HepG2 (cell line): ENCODE measurements around the gene ZBTB22. TPM values are rescaled to one million over a fixed set of nuclear protein-coding genes. Genes with fewer than 3 reads are reported as not detected.

Source experiments
- ATAC-seq: fragments of 200-7000 bp; cut with Tn5 transposase; 3 replicates; pipeline ENCODE4 v1.9.1; 2020; ENCODE audit warnings: mild to moderate bottlenecking, moderate library complexity
- BruUV-seq: library from RNA; stranded (reverse); fragments of 400-500 nt; replicated peaks from 2 replicates; lab custom pipeline; 2021; lab: Mats Ljungman, UMichigan
- CTCF ChIA-PET: fragments of 300-600 bp; formaldehyde crosslinking; extraction: SDS; loops from one replicate; lab custom pipeline; 2021; ENCODE audit warnings: low total read pairs, inconsistent platforms, low intra/inter-chr PET ratio; lab: Yijun Ruan, JAX
- POLR2A ChIA-PET: fragments of 350-600 bp; sonication (Branson Sonifier 250); formaldehyde crosslinking; loops from one replicate; lab custom pipeline; 2020; ENCODE audit warnings: antibody characterized with exemption, inconsistent platforms; lab: Yijun Ruan, JAX
- DNase-seq: peaks from one replicate; pipeline ENCODE4 v3.0.0-alpha.2; 2015; ENCODE audit warnings: low spot score
- FAIRE-seq: peaks from 3 replicates; lab custom pipeline; 2011; peaks lifted over from hg19 to GRCh38; lab: Jason Lieb, UNC
- H2AFZ ChIP-seq: one replicate; pipeline ENCODE4 v1.6.1; 2011; ENCODE audit warnings: low read length, inconsistent platforms
- H3K27ac ChIP-seq: fragments of 300-600 bp; 3 replicates; pipeline ENCODE4 v1.8.0; 2011; ENCODE audit warnings: mixed run types, mild to moderate bottlenecking, mixed read lengths, low read length, inconsistent platforms; ENCODE audit not compliant: insufficient read depth; ENCODE audit errors: extremely low read length
- H3K27me3 ChIP-seq, 2 experiments: fragments of 200-600 bp in 1 of 2; 2 replicates in 1 of 2; 3 replicates in 1 of 2; pipeline versions ENCODE4 v1.6.0 to v1.8.0; 2011; ENCODE audit warnings: low read length in 2 of 2, mild to moderate bottlenecking in 2 of 2, moderate library complexity in 2 of 2, inconsistent platforms in 1 of 2; ENCODE audit not compliant: insufficient read depth in 2 of 2, control insufficient read depth in 1 of 2
- H3K36me3 ChIP-seq, 2 experiments: fragments of 200-600 bp in 1 of 2; replicated peaks in 1 of 2; 2 replicates in 1 of 2; 3 replicates in 1 of 2; pipeline versions ENCODE4 v1.5.1 to v1.8.0; 2011; ENCODE audit warnings: low read length in 2 of 2, inconsistent platforms in 1 of 2; ENCODE audit not compliant: insufficient read depth in 2 of 2, control insufficient read depth in 1 of 2
- H3K4me1 ChIP-seq: 2 replicates; pipeline ENCODE4 v1.5.1; 2012; ENCODE audit warnings: low read length, inconsistent platforms; ENCODE audit not compliant: insufficient read depth
- H3K4me2 ChIP-seq: 2 replicates; pipeline ENCODE4 v1.6.0; 2011; ENCODE audit warnings: low read depth, low read length, inconsistent platforms
- H3K4me3 ChIP-seq, 3 experiments: fragments of 200-600 bp in 1 of 3; sonication (generic), shearing (Covaris generic) in 1 of 3; replicated peaks in 1 of 3; 2 replicates each; pipeline ENCODE4 v1.5.1; 2011 to 2016; ENCODE audit warnings: low read length in 3 of 3, inconsistent platforms in 2 of 3, low read depth in 2 of 3, mild to moderate bottlenecking in 2 of 3, control low read depth in 1 of 3, mixed read lengths in 1 of 3; ENCODE audit not compliant: insufficient read depth in 1 of 3
- H3K79me2 ChIP-seq: one replicate; pipeline ENCODE4 v1.6.1; 2011; ENCODE audit warnings: low read length, inconsistent platforms; ENCODE audit not compliant: insufficient read depth
- H3K9ac ChIP-seq: 2 replicates; pipeline ENCODE4 v1.6.0; 2011; ENCODE audit warnings: mild to moderate bottlenecking, low read depth, low read length, inconsistent platforms; ENCODE audit not compliant: insufficient read depth
- H3K9me3 ChIP-seq: 2 replicates; pipeline ENCODE4 v1.5.1; 2012; ENCODE audit warnings: mild to moderate bottlenecking, low read length
- H4K20me1 ChIP-seq: 2 replicates; pipeline ENCODE4 v1.6.0; 2011; ENCODE audit warnings: inconsistent platforms, mild to moderate bottlenecking, low read length, moderate library complexity; ENCODE audit not compliant: insufficient read depth
- ATF7-NPFF ChIP-seq: sonication (generic); formaldehyde crosslinking; IDR thresholded peaks from 2 replicates; pipeline ENCODE4 v1.8.1; 2023; ENCODE audit warnings: mild to moderate bottlenecking, low read depth, missing genetic modification reagents, moderate library complexity
- CBX5 ChIP-seq: sonication (generic); formaldehyde crosslinking; IDR thresholded peaks from 2 replicates; pipeline ENCODE4 v1.4.0; 2020; ENCODE audit warnings: missing genetic modification reagents, borderline replicate concordance
- FOSL2 ChIP-seq: sonication (generic); formaldehyde crosslinking; IDR thresholded peaks from 2 replicates; pipeline ENCODE4 v1.4.0; 2020; ENCODE audit warnings: missing genetic modification reagents
- KDM5B ChIP-seq: sonication (generic); formaldehyde crosslinking; IDR thresholded peaks from 2 replicates; pipeline ENCODE4 v1.4.0; 2020; ENCODE audit warnings: missing genetic modification reagents, mild to moderate bottlenecking, borderline replicate concordance
- KLF13 ChIP-seq: sonication (generic); formaldehyde crosslinking; IDR thresholded peaks from 2 replicates; pipeline ENCODE4 v1.4.0; 2020; ENCODE audit warnings: mild to moderate bottlenecking, missing genetic modification reagents
- MATR3 ChIP-seq: sonication (generic); formaldehyde crosslinking; IDR thresholded peaks from 2 replicates; pipeline ENCODE4 v1.4.0; 2020; ENCODE audit warnings: missing genetic modification reagents
- MXI1 ChIP-seq: IDR thresholded peaks from 3 replicates; pipeline ENCODE4 v1.6.1; 2012; ENCODE audit warnings: low read depth, low read length, inconsistent platforms, borderline replicate concordance
- PITX1 ChIP-seq: sonication (generic); formaldehyde crosslinking; IDR thresholded peaks from 2 replicates; pipeline ENCODE4 v1.5.1; 2020; ENCODE audit warnings: mild to moderate bottlenecking, missing genetic modification reagents
- SIX1 ChIP-seq: sonication (generic); formaldehyde crosslinking; IDR thresholded peaks from 2 replicates; pipeline ENCODE4 v1.4.0; 2020; ENCODE audit warnings: missing genetic modification reagents, borderline replicate concordance
- TRIM22 ChIP-seq: fragments of 450-650 bp; IDR thresholded peaks from 2 replicates; pipeline ENCODE4 v1.6.1; 2017
- ZHX2 ChIP-seq, 2 experiments: sonication (generic) in 1 of 2; formaldehyde crosslinking in 1 of 2; IDR thresholded peaks; 2 replicates each; pipeline versions ENCODE4 v1.6.1 to v1.9.0; 2014 to 2022; ENCODE audit warnings: antibody characterized with exemption in 1 of 2, borderline replicate concordance in 1 of 2, inconsistent platforms in 1 of 2, low read depth in 1 of 2, missing genetic modification reagents in 1 of 2
- ZMAT5 ChIP-seq: sonication (generic); formaldehyde crosslinking; IDR thresholded peaks from 2 replicates; pipeline ENCODE4 v1.5.0; 2020; ENCODE audit warnings: mild to moderate bottlenecking, low read depth, missing genetic modification reagents, borderline replicate concordance
- ZNF280D ChIP-seq: sonication (generic); formaldehyde crosslinking; IDR thresholded peaks from 2 replicates; pipeline ENCODE4 v1.5.1; 2020; ENCODE audit warnings: mild to moderate bottlenecking, missing genetic modification reagents
- ZNF75D ChIP-seq: sonication (generic); formaldehyde crosslinking; IDR thresholded peaks from 2 replicates; pipeline ENCODE4 v1.8.1; 2023; ENCODE audit warnings: missing genetic modification reagents, mild to moderate bottlenecking, borderline replicate concordance
- WGBS: methylation state at CpG from one replicate; pipeline ENCODE4 v1.1.6; 2017; ENCODE audit warnings: low lambda C conversion rate; 5-methylcytosine and 5-hydroxymethylcytosine counted together
- in situ Hi-C: cut with HindIII; loops from 2 replicates; pipeline ENCODE4 v1.10.0; 2017; ENCODE audit warnings: low pct_unique_long_range_greater_than_20kb; ENCODE audit not compliant: extremely low pct_ligation_motif_present
- intact Hi-C: fragments of 100-400 bp; cut with micrococcal nuclease; formaldehyde crosslinking; loops from one replicate; pipeline ENCODE4 v1.10.0; 2022; ENCODE audit not compliant: unreplicated experiment
- polyA plus RNA-seq, 8 experiments: library from polyadenylated mRNA; depleted of rRNA in 3 of 8; stranded (reverse) in 7 of 8; unstranded in 1 of 8; fragments of >200 nt; fragmentation: Illumina TruSeq in 4 of 8; extraction: Trizol in 4 of 8; gene quantifications; 2 replicates each; pipeline versions ENCODE4 v1.2.1 to v1.2.3, GENCODE V29; 2011 to 2016; ENCODE audit warnings: low read depth in 4 of 8, missing spikeins in 1 of 8, mixed read lengths in 1 of 8; ENCODE audit not compliant: insufficient read depth in 1 of 8
- total RNA-seq, 5 experiments: library from RNA; depleted of rRNA; stranded (reverse); fragments of >200 nt; fragmentation: Illumina TruSeq; extraction: Trizol; gene quantifications; 2 replicates each; pipeline ENCODE4 v1.2.3, GENCODE V29; 2016; ENCODE audit warnings: low read depth in 1 of 5

The ZBTB22 gene
- total and polyA plus RNA-seq, 2 of the 13 experiments (the other 11 are each of a cell fraction or from before 2014, with no cell fraction given) = 8.0 to 10.6 TPM

GRCh38 chr6:33339193-33339592 is 21.6 kb upstream of the ZBTB22 start:
- H3K27me3 ChIP-seq = peaks cover 0 to 11% of the 10 kb centered on the region in 2 experiments; a peak in 1 of 5 replicates
- H3K79me2 ChIP-seq = no peaks in the 10 kb centered on the region
- no TSS peak for BruUV-seq
- no peak overlapping the region for H3K4me2 ChIP-seq
- no peak overlapping the region for H3K27ac ChIP-seq
- ChIA-PET CTCF (no interaction called here), POLR2A (no interaction called here)
- 50% methylated on average over 6 of the region's 6 CpGs for WGBS
- H3K9ac ChIP-seq = no peak overlapping the region
- H2AFZ ChIP-seq = no peak overlapping the region
- intact Hi-C loops (no loop called here), in situ Hi-C loops (no loop called here)
- FAIRE-seq (no peak), ATAC-seq (no peak), DNase-seq (no peak)
- no peaks in the 10 kb centered on the region for H3K9me3 ChIP-seq
- peaks cover 4% of the 10 kb centered on the region; the same call in 1 of the 2 replicates for H3K4me1 ChIP-seq
- no peaks in the 10 kb centered on the region for H4K20me1 ChIP-seq
- H3K4me3 ChIP-seq = no peak overlapping the region
- H3K36me3 ChIP-seq = no peaks in the 10 kb centered on the region
- no peak for TF ChIP-seq SIX1 (CRISPR knock-in tag)
- no peak for TF ChIP-seq ZHX2 (IDR thresholded peaks at IDR 0.05; ENCODE audit: low read depth)
- no peak for TF ChIP-seq ZHX2 (CRISPR knock-in tag; IDR thresholded peaks at IDR 0.05; ENCODE audit: borderline replicate concordance)
- no peak for TF ChIP-seq CBX5 (CRISPR knock-in tag)
- TF ChIP-seq ATF7-NPFF = no peak
- TF ChIP-seq ZNF75D (CRISPR knock-in tag) = no peak
- no peak for TF ChIP-seq TRIM22
- TF ChIP-seq MXI1 = no peak
- TF ChIP-seq PITX1 (CRISPR knock-in tag) = no peak
- TF ChIP-seq MATR3 (CRISPR knock-in tag) = no peak
- no peak for TF ChIP-seq FOSL2 (CRISPR knock-in tag)
- no peak for TF ChIP-seq ZMAT5 (CRISPR knock-in tag)
- TF ChIP-seq KDM5B (CRISPR knock-in tag) = no peak
- no peak for TF ChIP-seq KLF13 (CRISPR knock-in tag)
- no peak for TF ChIP-seq ZNF280D
